ENCODE results near the gene KCNG4. TPM values are rescaled to one million over a fixed set of nuclear protein-coding genes. Genes with fewer than 3 reads are reported as not detected.

The KCNG4 gene
- total RNA-seq, 1 donor from 2014 or later: not detected

- no peak for DNase-seq (ENCODE audit: low read depth in 2 of 2)
These were observed 23.1 kb upstream of the KCNG4 start for GRCh38 chr16:84262939-84263338.

GRCh38 chr16:84262031-84262430 lies 22.2 kb upstream of the KCNG4 start:
- DNase-seq (ENCODE audit: low read depth in 2 of 2): no peak

DNA sequence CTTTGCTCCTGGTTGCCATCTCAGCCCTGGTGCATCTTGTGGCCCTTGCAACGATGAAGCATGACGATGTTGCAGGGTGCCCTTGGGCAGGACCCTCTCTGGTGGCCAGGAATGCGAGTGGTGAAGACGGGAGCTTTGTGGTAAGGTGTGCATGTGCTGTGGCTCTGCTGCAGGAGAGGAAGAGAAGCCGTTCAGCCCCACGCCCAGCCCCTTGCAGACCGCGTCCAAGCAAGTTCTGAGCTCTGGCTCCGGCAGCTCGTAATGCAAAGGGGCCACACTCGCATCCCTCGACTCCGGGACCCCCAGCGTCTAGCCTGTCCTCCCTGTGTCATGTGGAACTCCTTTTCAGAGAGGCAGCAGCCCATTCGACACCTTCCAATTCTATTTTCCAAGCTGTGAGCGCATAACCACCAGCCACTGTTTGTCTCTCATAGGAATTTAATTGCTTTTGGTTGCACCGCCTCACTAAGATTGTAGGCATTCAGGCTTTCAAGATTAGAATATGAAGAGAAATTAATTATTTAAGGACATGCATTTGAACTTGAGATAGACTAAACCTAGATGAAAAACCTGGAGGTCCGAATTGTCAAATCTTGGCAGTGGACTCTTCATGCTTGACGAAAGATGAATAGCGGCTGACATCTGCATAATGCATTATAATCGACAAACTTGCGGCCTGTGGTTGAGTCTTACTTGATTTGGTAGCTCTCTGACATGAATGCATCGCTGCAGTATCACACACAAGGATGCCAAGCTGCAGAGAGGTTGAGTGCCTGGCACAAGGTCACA lies 21.1 kb upstream of the KCNG4 start:
- no peak for DNase-seq (ENCODE audit: low read depth in 2 of 2)

DNA sequence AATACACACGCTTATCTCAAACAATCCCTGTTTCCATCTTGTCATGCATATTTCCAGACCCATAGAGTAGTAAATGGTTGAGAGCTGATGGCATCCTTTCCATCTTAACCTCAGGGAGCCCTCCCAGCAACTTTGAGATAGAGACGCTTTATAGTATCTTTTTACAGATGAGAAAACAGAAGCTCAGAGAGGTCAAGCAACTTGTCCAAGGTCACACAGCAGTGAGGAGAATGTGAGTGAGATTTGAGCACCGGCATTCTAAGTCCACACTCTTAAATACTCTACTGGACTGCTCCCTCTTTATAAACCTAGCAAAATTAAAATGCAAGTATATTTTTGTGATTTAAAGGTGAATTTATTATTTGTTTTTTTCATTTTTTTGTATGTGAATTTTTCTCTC lies 19.9 kb upstream of the KCNG4 start:
- no peak for DNase-seq (ENCODE audit: low read depth in 2 of 2)

DNA sequence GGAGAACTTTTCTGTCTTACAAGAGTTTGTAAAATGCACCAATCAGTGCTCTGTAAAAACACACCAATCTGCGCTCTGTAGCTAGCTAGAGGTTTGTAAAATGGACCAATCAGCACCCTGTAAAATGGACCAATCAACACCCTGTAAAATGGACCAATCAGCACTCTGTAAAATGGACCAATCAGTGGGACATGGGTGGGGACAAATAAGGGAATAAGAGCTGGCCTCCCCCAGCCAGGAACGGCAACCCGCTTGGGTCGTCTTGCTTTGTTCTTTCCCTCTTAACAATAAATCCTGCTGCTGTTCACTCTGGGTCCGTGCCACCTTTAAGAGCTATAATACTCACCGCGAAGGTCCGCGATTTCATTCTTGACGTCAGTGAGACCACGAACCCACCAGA lies 18.5 kb upstream of the KCNG4 start:
- no peak for DNase-seq (ENCODE audit: low read depth in 2 of 2)

DNA sequence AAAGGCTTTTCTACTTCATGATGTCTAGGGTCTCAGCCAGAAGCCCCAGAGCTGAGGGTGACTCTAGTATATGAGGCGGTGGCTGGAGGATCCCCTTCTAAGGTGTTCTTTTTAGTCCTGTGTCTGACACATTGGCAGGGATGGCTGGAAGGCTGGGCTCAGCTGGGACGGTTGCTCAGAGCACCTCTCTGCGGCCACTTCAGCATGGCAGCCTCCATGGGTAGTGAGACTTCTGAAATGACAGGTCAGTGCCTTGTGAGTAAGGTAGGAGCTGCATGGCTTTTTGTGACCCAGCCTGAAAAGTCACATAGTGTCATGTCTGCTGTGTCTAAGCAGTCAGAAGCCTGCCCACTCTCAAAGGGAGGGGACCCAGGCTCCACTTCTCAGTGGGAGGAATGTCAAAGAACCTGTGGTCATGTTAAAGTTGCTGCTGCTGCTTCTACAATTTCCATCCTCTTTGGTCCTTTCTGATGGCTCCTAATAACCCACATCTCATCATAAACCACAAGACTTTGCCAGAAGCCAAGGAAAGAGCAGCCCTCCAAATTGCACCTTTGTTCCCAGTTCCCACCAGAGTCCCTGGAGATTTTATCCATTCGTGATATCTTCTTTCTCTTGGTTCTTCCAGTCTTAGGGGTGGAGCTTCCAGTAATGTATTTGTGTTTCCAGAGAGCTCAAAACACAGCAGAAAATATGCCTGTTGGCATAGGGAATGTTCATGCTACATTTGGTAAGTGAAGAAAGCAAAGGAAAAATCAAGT lies 15.4 kb upstream of the KCNG4 start:
- no peak for DNase-seq (ENCODE audit: low read depth in 2 of 2)

DNA sequence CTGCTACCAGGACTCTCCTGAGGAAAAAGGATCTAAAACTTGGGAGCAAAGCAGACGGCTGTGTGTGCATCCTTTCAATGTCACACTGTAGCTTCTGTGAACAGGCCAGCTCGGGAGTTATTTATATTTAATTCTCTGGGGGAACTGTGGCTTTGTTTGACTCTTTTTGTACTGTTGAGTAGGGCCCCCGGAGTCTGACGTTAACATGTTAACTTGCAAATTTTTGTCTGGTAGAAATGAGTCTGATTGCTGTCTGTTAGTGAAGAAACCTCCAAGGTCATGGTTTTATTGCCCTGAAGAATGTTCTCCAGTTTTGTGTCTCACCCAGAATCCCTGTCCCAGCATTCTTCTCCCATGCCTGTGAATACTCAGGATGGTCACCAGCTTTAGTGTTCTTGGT lies 14.2 kb upstream of the KCNG4 start:
- DNase-seq (ENCODE audit: low read depth in 2 of 2): no peak

DNA sequence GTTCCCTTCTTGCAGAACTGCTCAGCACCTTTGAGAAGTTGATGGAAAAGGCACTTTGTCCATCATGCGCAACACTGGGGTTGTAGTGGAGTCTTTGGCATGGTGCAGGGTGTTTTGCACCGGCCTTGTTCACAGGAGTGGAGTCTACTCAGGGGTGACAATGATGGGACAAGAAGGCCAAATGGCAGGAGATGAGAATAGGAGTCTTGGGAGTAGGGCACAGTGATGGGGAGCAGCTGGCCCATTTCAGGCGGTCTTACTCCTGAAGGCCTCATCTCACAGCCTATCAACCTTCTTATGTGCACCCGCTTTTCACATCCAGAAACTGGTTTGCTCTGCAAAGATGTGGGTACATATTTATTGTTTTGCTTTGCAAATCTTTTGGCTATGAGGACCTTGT lies 13.4 kb upstream of the KCNG4 start:
- DNase-seq (ENCODE audit: low read depth in 2 of 2): no peak

- no peak for DNase-seq (ENCODE audit: low read depth in 2 of 2)
These were observed 12.4 kb upstream of the KCNG4 start for GRCh38 chr16:84252184-84252583.

- DNase-seq (ENCODE audit: low read depth in 2 of 2): no peak
These were observed 8.0 kb upstream of the KCNG4 start for GRCh38 chr16:84247844-84248243.

GRCh38 chr16:84247331-84247730 lies 7.5 kb upstream of the KCNG4 start:
- DNase-seq (ENCODE audit: low read depth in 2 of 2): no peak

DNA sequence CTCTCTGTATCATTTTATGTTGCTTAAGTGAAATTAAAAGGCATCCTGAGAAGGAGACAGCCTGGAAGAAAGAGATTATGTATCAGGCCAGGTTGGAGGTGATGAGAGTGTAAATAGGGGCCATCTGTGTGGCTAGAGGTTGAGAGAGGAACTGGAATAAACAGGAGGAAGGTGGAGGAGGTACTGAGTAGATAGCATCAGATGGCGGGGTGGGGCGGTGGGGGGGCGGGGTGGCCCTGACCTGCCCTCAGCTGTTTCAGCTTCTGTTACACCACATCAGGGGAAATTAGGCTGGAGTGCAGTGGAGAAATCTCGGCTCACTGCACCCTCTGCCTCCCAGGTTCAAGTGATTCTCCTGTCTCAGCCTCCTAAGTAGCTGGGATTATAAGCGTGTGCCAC lies 6.9 kb upstream of the KCNG4 start:
- DNase-seq (ENCODE audit: low read depth in 2 of 2): no peak

DNA sequence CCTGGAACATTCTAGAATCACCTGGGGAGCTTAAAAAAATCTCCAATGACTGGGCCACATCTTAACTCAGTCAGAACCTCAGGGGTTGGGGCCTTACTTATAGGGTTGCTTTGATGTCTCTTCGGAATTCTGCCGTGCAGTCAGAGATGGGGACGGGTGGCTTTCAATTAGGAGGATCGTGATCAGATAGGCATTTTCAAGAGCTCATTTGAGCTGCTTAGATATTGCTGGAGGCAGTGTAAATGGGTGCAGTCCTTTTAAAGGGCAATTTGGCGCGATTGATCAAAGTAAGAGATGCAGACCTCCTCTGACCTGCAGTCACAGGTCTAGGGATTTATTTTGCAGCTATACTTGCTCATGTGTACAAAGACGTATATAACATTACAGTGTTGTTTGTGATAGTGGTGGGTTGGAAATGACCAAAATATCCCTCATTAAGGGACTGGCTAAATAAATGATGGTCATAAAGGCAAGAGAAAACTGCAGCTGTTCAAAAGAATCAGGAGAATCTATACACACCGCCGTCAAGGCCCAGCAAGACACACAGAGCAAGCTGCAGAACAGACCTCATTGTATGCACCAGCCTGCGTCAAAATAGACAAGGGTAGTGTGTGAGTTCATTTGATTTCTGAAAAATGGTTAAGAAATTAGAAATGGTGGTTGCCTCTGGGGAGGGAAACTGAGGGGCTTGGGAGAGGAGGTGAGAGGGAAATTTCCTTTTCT lies 6.3 kb upstream of the KCNG4 start:
- DNase-seq (ENCODE audit: low read depth in 2 of 2): no peak

DNA sequence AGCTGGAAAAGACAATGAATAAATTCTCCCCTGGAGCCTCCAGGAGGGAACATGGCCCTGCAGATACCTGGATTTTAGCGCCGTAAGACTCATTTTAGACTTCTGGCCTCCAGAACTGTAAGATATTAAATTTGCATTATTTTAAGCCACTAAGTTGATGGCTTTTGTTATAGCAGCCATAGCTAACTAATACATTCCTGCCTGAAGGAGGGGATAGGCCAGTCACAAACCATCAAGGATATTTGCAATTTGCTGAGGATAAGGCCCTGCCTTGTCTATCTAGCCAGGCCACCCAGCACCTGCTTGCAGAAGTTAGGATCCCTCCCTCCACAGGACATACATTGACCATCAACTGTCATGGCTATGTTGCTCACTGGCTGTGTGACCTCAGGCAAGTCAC lies 4.9 kb upstream of the KCNG4 start:
- DNase-seq (ENCODE audit: low read depth in 2 of 2): no peak

DNA sequence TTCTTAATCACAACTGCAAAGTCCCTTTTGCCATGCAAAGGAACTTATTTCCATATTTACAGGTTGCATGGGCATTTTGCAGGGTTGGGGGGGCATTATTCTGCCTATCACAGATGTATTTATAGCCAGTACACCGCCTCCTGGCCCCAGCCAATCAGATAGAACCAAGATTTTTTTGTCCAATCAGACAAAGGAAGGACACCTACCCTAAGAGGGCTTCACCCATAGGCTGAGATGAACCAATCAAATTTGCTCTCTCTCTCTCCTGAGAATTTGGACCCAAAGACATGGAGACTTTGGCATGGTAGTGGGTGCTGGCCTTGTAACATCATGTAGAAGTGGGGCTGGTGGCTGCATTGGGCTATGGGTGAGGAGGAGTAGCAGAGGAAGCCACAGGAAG lies 3.9 kb upstream of the KCNG4 start:
- DNase-seq (ENCODE audit: low read depth in 2 of 2): no peak

- DNase-seq (ENCODE audit: low read depth in 2 of 2): no peak
These were observed 3.0 kb upstream of the KCNG4 start for GRCh38 chr16:84242839-84243238.

DNA sequence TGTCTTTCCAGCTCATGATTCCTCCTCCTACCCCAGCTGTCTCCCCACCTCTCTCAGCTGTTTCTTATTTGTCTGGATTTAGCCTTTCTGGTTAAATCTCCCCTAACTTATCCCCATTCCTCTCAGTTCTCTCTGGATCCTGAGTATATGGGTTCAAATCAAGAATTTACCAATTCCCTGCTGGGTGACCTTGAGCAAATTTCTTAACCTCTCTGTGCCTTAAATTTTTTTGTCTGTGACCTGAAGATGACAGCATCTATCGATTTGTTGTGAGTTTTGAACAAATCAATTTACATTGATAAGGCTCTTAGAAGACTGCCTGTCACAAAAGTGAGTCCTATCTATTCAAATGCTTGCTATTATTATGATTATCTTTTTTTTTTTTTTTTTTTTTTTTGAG lies 2.0 kb upstream of the KCNG4 start:
- no peak for DNase-seq (ENCODE audit: low read depth in 2 of 2)

DNA sequence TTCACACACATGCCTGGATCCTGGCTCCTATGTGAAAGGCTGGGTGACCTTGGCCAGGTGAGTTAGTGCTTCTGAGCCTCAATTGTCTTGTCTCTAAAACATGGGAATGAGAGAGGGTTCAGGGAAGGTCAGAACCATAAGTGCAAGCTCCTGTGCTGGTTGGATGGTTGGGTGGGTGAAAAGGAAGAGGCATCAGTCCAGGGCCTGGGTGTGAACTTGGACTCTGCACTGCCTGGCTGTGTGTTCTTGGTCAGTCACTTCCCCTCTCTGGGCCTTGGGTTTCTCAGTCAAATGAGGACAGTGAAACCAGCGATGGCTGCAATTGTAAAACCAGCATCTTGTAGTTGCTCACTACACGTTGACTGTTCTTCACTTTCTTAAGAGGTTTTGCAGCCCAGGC lies 643 bp upstream of the KCNG4 start:
- DNase-seq (ENCODE audit: low read depth in 2 of 2): no peak

DNA sequence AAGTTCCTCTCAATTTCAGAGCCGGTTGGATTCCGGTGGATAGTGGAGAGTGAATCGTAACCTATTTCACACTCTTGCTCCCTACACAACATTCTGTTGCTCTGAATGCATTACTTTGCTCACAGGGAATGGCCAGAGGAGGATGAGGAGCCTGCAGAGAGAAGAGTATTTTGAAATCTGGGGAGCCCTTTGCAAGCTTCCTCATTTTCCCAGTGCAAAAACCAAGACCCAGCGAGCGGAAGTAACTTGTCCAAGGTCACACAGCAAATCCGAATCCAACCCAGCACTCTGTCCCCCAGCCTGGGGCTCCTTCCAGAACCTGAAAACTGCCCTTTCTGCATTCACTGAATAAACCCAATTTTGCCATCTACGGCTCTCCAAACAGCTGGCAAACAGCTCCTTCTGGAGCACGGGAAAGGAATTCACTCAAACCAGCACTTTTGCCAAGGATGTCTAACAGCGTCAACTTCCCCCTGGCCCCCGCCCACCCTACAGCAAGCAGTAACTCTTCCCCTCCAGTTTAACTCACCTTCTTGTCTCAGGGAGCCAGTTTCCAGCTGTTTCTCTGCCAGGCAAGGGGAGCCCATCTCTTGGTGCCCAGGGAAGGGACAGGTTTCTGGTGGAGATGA lies 557 bp downstream of the KCNG4 start:
- DNase-seq (ENCODE audit: low read depth in 2 of 2): no peak

GRCh38 chr16:84237994-84238750 lies 1.6 kb downstream of the KCNG4 start:
- no peak for DNase-seq (ENCODE audit: low read depth in 2 of 2)

DNA sequence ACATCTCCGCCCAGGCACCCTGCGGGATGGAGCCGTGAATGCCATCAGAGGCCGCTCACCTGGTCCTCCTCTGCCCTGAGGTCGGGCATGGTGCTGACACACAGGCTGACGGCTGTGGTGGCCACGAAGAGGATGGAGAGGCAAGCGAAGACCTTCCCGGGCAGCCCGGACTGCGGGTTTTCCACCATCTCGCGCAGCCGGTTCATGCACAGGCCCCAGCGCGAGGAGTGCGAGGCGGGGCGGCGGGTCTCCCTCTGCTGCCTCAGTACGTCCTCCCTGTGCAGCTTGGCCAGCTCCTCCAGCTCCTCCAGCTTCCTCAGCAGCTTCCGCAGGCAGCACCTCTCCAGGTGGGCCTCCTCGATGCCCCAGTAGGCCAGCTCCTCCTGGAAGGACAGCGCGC lies 3.1 kb downstream of the KCNG4 start:
- no peak for DNase-seq (ENCODE audit: low read depth in 2 of 2)

Measured in dermis microvascular lymphatic vessel endothelial cell (primary cell).